ENCODE data around the gene ZC3H13.
A peak's percentile ranks its signal among the peaks of the same experiment; 100 is the strongest.

The ZC3H13 gene, protein sequence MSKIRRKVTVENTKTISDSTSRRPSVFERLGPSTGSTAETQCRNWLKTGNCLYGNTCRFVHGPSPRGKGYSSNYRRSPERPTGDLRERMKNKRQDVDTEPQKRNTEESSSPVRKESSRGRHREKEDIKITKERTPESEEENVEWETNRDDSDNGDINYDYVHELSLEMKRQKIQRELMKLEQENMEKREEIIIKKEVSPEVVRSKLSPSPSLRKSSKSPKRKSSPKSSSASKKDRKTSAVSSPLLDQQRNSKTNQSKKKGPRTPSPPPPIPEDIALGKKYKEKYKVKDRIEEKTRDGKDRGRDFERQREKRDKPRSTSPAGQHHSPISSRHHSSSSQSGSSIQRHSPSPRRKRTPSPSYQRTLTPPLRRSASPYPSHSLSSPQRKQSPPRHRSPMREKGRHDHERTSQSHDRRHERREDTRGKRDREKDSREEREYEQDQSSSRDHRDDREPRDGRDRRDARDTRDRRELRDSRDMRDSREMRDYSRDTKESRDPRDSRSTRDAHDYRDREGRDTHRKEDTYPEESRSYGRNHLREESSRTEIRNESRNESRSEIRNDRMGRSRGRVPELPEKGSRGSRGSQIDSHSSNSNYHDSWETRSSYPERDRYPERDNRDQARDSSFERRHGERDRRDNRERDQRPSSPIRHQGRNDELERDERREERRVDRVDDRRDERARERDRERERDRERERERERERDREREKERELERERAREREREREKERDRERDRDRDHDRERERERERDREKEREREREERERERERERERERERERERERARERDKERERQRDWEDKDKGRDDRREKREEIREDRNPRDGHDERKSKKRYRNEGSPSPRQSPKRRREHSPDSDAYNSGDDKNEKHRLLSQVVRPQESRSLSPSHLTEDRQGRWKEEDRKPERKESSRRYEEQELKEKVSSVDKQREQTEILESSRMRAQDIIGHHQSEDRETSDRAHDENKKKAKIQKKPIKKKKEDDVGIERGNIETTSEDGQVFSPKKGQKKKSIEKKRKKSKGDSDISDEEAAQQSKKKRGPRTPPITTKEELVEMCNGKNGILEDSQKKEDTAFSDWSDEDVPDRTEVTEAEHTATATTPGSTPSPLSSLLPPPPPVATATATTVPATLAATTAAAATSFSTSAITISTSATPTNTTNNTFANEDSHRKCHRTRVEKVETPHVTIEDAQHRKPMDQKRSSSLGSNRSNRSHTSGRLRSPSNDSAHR (N-terminal part only)

GRCh38 chr13:46052319-46053161 lies at the start of gene ZC3H13:
Gene ZC3H13 (minus strand): TSS chr13:46052746. CDS start chr13:46045507, 7,239 bp downstream.
- DNase-seq (ENCODE audit: low read depth) = peak; percentile 82

DNA sequence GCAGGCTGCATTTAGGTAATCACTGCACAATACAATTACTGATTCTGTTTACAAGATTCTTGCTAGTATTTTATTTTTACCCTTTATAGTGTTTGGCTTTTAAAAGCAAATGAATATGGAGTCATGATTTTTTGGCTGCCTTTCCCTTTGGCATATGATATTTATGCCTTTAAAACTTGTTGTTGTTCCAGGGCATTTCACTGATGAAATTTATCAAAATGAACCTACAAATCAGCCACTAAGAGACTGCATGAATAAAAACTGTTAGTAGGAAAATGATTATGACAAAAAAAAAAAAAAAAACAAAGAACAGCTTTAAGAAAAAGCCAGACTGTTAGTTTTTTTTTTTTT lies 49.7 kb upstream of the ZC3H13 start:
- no peak for DNase-seq (ENCODE audit: low read depth)

- no peak for DNase-seq (ENCODE audit: low read depth)
Observed at GRCh38 chr13:46101484-46102254, 49.1 kb upstream of the ZC3H13 start.

GRCh38 chr13:46101002-46101401 lies 48.5 kb upstream of the ZC3H13 start:
- no peak for DNase-seq (ENCODE audit: low read depth)

GRCh38 chr13:46100191-46100815 lies 47.8 kb upstream of the ZC3H13 start:
- no peak for DNase-seq (ENCODE audit: low read depth)

- no peak for DNase-seq (ENCODE audit: low read depth)
Observed at GRCh38 chr13:46097663-46098062, 45.1 kb upstream of the ZC3H13 start.

GRCh38 chr13:46097015-46097414 lies 44.5 kb upstream of the ZC3H13 start:
- DNase-seq (ENCODE audit: low read depth) = no peak

DNA sequence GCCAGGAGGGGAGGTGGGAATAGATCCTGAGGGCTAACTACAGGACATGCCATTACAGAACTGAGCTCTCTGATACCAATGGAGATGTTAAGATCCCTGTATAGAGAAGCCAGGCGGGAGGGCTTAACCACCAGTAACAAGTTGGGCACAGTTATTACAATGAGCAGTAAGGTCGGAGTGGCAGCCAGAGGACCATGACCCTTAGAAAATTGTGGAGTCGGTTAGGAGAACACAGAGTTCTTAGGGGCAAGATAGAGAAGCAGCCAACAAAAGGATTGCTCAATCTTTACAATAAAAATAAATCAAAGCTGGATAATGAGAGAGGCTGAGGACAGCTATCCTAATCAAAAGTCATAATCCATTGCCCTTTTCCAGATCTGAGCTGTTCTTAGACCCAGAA lies 41.9 kb upstream of the ZC3H13 start:
- no peak for DNase-seq (ENCODE audit: low read depth)

GRCh38 chr13:46088821-46089562 lies 36.4 kb upstream of the ZC3H13 start:
- DNase-seq (ENCODE audit: low read depth) = no peak

GRCh38 chr13:46087481-46087880 lies 34.9 kb upstream of the ZC3H13 start:
- no peak for DNase-seq (ENCODE audit: low read depth)

DNA sequence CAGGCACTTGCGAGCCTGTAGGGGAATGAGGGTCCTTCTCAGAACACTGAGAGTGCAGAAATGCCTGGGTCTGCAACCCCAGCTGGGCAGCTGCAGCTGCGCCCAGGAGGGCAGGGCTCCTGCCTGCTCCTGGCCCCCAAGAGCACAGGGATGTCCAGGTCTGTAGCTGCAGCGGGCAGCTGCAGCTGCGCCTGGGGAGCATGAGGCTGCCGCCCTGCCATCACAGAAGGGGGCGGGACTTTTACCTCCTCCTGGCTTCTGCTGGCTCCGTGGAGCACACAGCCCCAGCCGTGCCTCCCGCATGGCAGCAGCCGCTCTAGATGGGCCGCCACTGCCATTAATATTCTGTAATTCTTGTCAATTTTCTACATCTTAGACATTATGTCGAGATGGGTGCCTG lies 34.4 kb upstream of the ZC3H13 start:
- no peak for DNase-seq (ENCODE audit: low read depth)

- no peak for DNase-seq (ENCODE audit: low read depth)
Observed at GRCh38 chr13:46086421-46086922, 33.9 kb upstream of the ZC3H13 start.

GRCh38 chr13:46085737-46086136 lies 33.2 kb upstream of the ZC3H13 start:
- no peak for DNase-seq (ENCODE audit: low read depth)

DNA sequence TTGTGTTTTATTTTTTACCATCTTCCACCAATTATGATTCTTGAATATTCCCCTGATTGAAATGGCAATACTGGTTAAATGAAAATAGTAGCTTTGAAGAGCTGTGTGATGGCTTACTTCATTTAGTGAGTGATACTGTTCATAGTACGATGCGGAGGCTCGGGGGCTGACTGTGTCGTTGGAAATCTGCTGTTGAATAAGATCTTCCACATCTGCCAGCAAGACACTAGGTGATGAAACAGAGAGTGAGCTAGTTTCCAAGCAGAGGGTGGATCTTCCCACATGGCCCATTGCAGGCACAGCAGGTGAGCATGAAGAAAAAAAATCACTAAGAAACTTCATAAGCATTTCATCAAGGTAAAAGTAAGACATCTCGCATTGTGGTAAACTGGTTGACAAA lies 29.8 kb upstream of the ZC3H13 start:
- no peak for DNase-seq (ENCODE audit: low read depth)

GRCh38 chr13:46079770-46080169 lies 27.2 kb upstream of the ZC3H13 start:
- no peak for DNase-seq (ENCODE audit: low read depth)

GRCh38 chr13:46077265-46077664 lies 24.7 kb upstream of the ZC3H13 start:
- DNase-seq (ENCODE audit: low read depth) = no peak

- no peak for DNase-seq (ENCODE audit: low read depth)
Observed at GRCh38 chr13:46076827-46077226, 24.3 kb upstream of the ZC3H13 start.

DNA sequence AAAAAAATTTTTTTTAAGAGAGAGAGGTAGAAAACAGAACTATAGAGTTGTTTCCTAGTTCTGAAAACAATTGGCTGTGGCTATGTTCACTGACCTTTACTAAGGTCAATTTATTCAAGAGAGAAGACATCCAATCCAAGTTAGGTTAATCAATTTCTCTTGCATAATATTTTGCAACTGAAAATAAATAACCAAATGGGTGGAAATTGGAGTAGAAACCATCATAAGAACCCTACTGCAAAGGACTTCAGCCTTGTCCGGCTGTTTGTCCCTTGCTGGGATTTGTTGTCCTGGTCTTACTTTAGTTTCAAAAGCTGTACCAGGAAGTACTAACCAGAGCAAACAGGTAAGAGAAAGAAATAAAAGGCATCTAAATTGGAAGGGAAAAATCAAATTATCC lies 23.3 kb upstream of the ZC3H13 start:
- DNase-seq (ENCODE audit: low read depth) = no peak

- no peak for DNase-seq (ENCODE audit: low read depth)
Observed at GRCh38 chr13:46071590-46072249, 19.2 kb upstream of the ZC3H13 start.
